NCI-H2081 (cell line): ENCODE results near the gene RGSL1.

Experiments used
- DNase-seq, 2 experiments: peaks; one replicate each; lab custom pipeline; 2025; lab: John Stamatoyannopoulos, UW

The RGSL1 gene

GRCh38 chr1:182549346-182549745, 99.4 kb downstream of the RGSL1 start:
- DNase-seq, result no peak

GRCh38 chr1:182549811-182550210, 99.9 kb downstream of the RGSL1 start:
- no peak for DNase-seq

- no peak for DNase-seq
Observed at GRCh38 chr1:182552527-182552926, 102.6 kb downstream of the RGSL1 start.

GRCh38 chr1:182555493-182555892, 105.5 kb downstream of the RGSL1 start:
- no peak for DNase-seq

GRCh38 chr1:182556279-182556678, 106.3 kb downstream of the RGSL1 start:
- no peak for DNase-seq

GRCh38 chr1:182560392-182560984, 110.5 kb downstream of the RGSL1 start:
- DNase-seq, result no peak

- no peak for DNase-seq
Observed at GRCh38 chr1:182561456-182561855, 111.5 kb downstream of the RGSL1 start.

- no peak for DNase-seq
Observed at GRCh38 chr1:182563095-182563494, 113.1 kb downstream of the RGSL1 start.

GRCh38 chr1:182564406-182565004, 114.6 kb downstream of the RGSL1 start:
- DNase-seq, result no peak

GRCh38 chr1:182565537-182565936, 115.6 kb downstream of the RGSL1 start:
- DNase-seq, result no peak

- DNase-seq, result no peak
Observed at GRCh38 chr1:182567629-182568028, 117.7 kb downstream of the RGSL1 start.

- DNase-seq, result no peak
Observed at GRCh38 chr1:182568647-182569284, 118.8 kb downstream of the RGSL1 start.

GRCh38 chr1:182569939-182570610, 120.1 kb downstream of the RGSL1 start:
- DNase-seq, result no peak

- DNase-seq, result no peak
Observed at GRCh38 chr1:182570611-182570970, 120.6 kb downstream of the RGSL1 start.

- DNase-seq, result no peak
Observed at GRCh38 chr1:182574156-182574555, 124.2 kb downstream of the RGSL1 start.

GRCh38 chr1:182575540-182576149, 125.7 kb downstream of the RGSL1 start:
- no peak for DNase-seq

GRCh38 chr1:182580736-182581135, 130.8 kb downstream of the RGSL1 start:
- DNase-seq, result no peak

GRCh38 chr1:182584746-182585145, 134.8 kb downstream of the RGSL1 start:
- no peak for DNase-seq

GRCh38 chr1:182586380-182586779, 136.4 kb downstream of the RGSL1 start:
- DNase-seq, result no peak

- DNase-seq, result no peak
Observed at GRCh38 chr1:182587093-182587492, 137.1 kb downstream of the RGSL1 start.

- DNase-seq, result no peak
Observed at GRCh38 chr1:182587666-182588499, 137.9 kb downstream of the RGSL1 start.
